CD1c-positive myeloid dendritic cell (primary cell): ENCODE measurements around the gene ZBTB20.

Source experiments
- DNase-seq: peaks from one replicate; pipeline ENCODE4 v3.0.0-alpha.2; 2016; ENCODE audit errors: extremely low spot score

Gene ZBTB20

GRCh38 chr3:114572364-114573062, 574.6 kb downstream of the ZBTB20 start:
- DNase-seq = no peak

GRCh38 chr3:114571363-114571762, 575.7 kb downstream of the ZBTB20 start:
- DNase-seq = no peak

GRCh38 chr3:114569186-114569585, 577.9 kb downstream of the ZBTB20 start:
- DNase-seq = no peak

GRCh38 chr3:114567771-114568170, 579.3 kb downstream of the ZBTB20 start:
- no peak for DNase-seq

GRCh38 chr3:114566767-114567166, 580.3 kb downstream of the ZBTB20 start:
- no peak for DNase-seq

GRCh38 chr3:114566162-114566755, 580.8 kb downstream of the ZBTB20 start:
- peak; percentile 2 for DNase-seq

GRCh38 chr3:114565216-114565615, 581.9 kb downstream of the ZBTB20 start:
- no peak for DNase-seq

- no peak for DNase-seq
These were observed 583.4 kb downstream of the ZBTB20 start for GRCh38 chr3:114563720-114564119.

GRCh38 chr3:114562557-114562956, 584.5 kb downstream of the ZBTB20 start:
- DNase-seq = no peak

GRCh38 chr3:114558271-114558670, 588.8 kb downstream of the ZBTB20 start:
- no peak for DNase-seq

GRCh38 chr3:114557791-114558190, 589.3 kb downstream of the ZBTB20 start:
- no peak for DNase-seq

- no peak for DNase-seq
These were observed 590.4 kb downstream of the ZBTB20 start for GRCh38 chr3:114556657-114557213.

GRCh38 chr3:114554731-114555130, 592.4 kb downstream of the ZBTB20 start:
- peak; percentile 15 for DNase-seq

- DNase-seq = no peak
These were observed 593.0 kb downstream of the ZBTB20 start for GRCh38 chr3:114553949-114554593.

GRCh38 chr3:114552527-114552812, 594.6 kb downstream of the ZBTB20 start:
- no peak for DNase-seq

GRCh38 chr3:114551770-114552526, 595.1 kb downstream of the ZBTB20 start:
- no peak for DNase-seq

GRCh38 chr3:114550165-114550564, 596.9 kb downstream of the ZBTB20 start:
- no peak for DNase-seq

GRCh38 chr3:114545193-114545592, 601.9 kb downstream of the ZBTB20 start:
- DNase-seq = no peak

- DNase-seq = no peak
These were observed 604.7 kb downstream of the ZBTB20 start for GRCh38 chr3:114542359-114542758.

- DNase-seq = no peak
These were observed 607.6 kb downstream of the ZBTB20 start for GRCh38 chr3:114539525-114539924.

- no peak for DNase-seq
These were observed 608.9 kb downstream of the ZBTB20 start for GRCh38 chr3:114538211-114538610.

GRCh38 chr3:114528517-114528916, 618.6 kb downstream of the ZBTB20 start:
- DNase-seq = no peak
